ENCODE results near the gene SPNS3.

The SPNS3 gene

GRCh38 chr17:4483012-4483840 lies 49.5 kb downstream of the SPNS3 start:
- H3K36me3 ChIP-seq (ENCODE audit: insufficient read depth, low read length): no peaks in the 10 kb centered on the region
- H3K4me2 ChIP-seq (ENCODE audit: low read length): no peak overlapping the region
- no peaks in the 10 kb centered on the region for H3K4me1 ChIP-seq (ENCODE audit: control insufficient read depth, insufficient read depth, low read length)
- no peak overlapping the region for H3K9ac ChIP-seq (ENCODE audit: low read depth, low read length)
- H3K9me3 ChIP-seq (replicated peaks; ENCODE audit: low read length): no peaks in the 10 kb centered on the region
- no peak overlapping the region for H3K4me3 ChIP-seq (ENCODE audit: low read length)
- peaks cover 47% of the 10 kb centered on the region for H3K27me3 ChIP-seq (ENCODE audit: control insufficient read depth, insufficient read depth, low read length)

- no peak overlapping the region for H3K4me3 ChIP-seq (ENCODE audit: low read length)
- no peaks in the 10 kb centered on the region for H3K36me3 ChIP-seq (ENCODE audit: insufficient read depth, low read length)
- H3K9ac ChIP-seq (ENCODE audit: low read depth, low read length): no peak overlapping the region
- H3K4me1 ChIP-seq (ENCODE audit: control insufficient read depth, insufficient read depth, low read length): no peaks in the 10 kb centered on the region
- H3K4me2 ChIP-seq (ENCODE audit: low read length): no peak overlapping the region
- H3K9me3 ChIP-seq (replicated peaks; ENCODE audit: low read length): no peaks in the 10 kb centered on the region
- H3K27me3 ChIP-seq (ENCODE audit: control insufficient read depth, insufficient read depth, low read length): peaks cover 44% of the 10 kb centered on the region
These were observed 52.2 kb downstream of the SPNS3 start for GRCh38 chr17:4485676-4486646.

- Histone ChIP-seq H3K4me2 (ENCODE audit: low read length) (no peak overlapping the region), H3K4me3 (ENCODE audit: low read length) (no peak overlapping the region), H3K36me3 (ENCODE audit: insufficient read depth, low read length) (no peaks in the 10 kb centered on the region), H3K4me1 (ENCODE audit: control insufficient read depth, insufficient read depth, low read length) (no peaks in the 10 kb centered on the region), H3K9me3 (replicated peaks; ENCODE audit: low read length) (no peaks in the 10 kb centered on the region), H3K9ac (ENCODE audit: low read depth, low read length) (no peak overlapping the region), H3K27me3 (ENCODE audit: control insufficient read depth, insufficient read depth, low read length) (peaks cover 37% of the 10 kb centered on the region)
These were observed 53.6 kb downstream of the SPNS3 start for GRCh38 chr17:4487296-4487695.

- H3K4me2 ChIP-seq (ENCODE audit: low read length): no peak overlapping the region
- H3K4me3 ChIP-seq (ENCODE audit: low read length): no peak overlapping the region
- H3K9me3 ChIP-seq (replicated peaks; ENCODE audit: low read length): no peaks in the 10 kb centered on the region
- H3K36me3 ChIP-seq (ENCODE audit: insufficient read depth, low read length): no peaks in the 10 kb centered on the region
- no peak overlapping the region for H3K9ac ChIP-seq (ENCODE audit: low read depth, low read length)
- no peaks in the 10 kb centered on the region for H3K4me1 ChIP-seq (ENCODE audit: control insufficient read depth, insufficient read depth, low read length)
- peaks cover 30% of the 10 kb centered on the region for H3K27me3 ChIP-seq (ENCODE audit: control insufficient read depth, insufficient read depth, low read length)
These were observed 54.3 kb downstream of the SPNS3 start for GRCh38 chr17:4487820-4488716.

GRCh38 chr17:4488989-4489595 lies 55.4 kb downstream of the SPNS3 start:
- no peak overlapping the region for H3K9ac ChIP-seq (ENCODE audit: low read depth, low read length)
- H3K9me3 ChIP-seq (replicated peaks; ENCODE audit: low read length): no peaks in the 10 kb centered on the region
- H3K4me3 ChIP-seq (ENCODE audit: low read length): no peak overlapping the region
- no peak overlapping the region for H3K4me2 ChIP-seq (ENCODE audit: low read length)
- no peaks in the 10 kb centered on the region for H3K36me3 ChIP-seq (ENCODE audit: insufficient read depth, low read length)
- no peaks in the 10 kb centered on the region for H3K4me1 ChIP-seq (ENCODE audit: control insufficient read depth, insufficient read depth, low read length)
- H3K27me3 ChIP-seq (ENCODE audit: control insufficient read depth, insufficient read depth, low read length): peaks cover 20% of the 10 kb centered on the region

GRCh38 chr17:4490109-4490591 lies 56.4 kb downstream of the SPNS3 start:
- H3K9ac ChIP-seq (ENCODE audit: low read depth, low read length): no peak overlapping the region
- no peaks in the 10 kb centered on the region for H3K9me3 ChIP-seq (replicated peaks; ENCODE audit: low read length)
- H3K4me2 ChIP-seq (ENCODE audit: low read length): no peak overlapping the region
- no peaks in the 10 kb centered on the region for H3K36me3 ChIP-seq (ENCODE audit: insufficient read depth, low read length)
- no peak overlapping the region for H3K4me3 ChIP-seq (ENCODE audit: low read length)
- H3K4me1 ChIP-seq (ENCODE audit: control insufficient read depth, insufficient read depth, low read length): no peaks in the 10 kb centered on the region
- peaks cover 23% of the 10 kb centered on the region for H3K27me3 ChIP-seq (ENCODE audit: control insufficient read depth, insufficient read depth, low read length)

GRCh38 chr17:4490637-4491061 lies 56.9 kb downstream of the SPNS3 start:
- H3K36me3 ChIP-seq (ENCODE audit: insufficient read depth, low read length): no peaks in the 10 kb centered on the region
- H3K4me2 ChIP-seq (ENCODE audit: low read length): no peak overlapping the region
- no peak overlapping the region for H3K9ac ChIP-seq (ENCODE audit: low read depth, low read length)
- no peak overlapping the region for H3K4me3 ChIP-seq (ENCODE audit: low read length)
- H3K4me1 ChIP-seq (ENCODE audit: control insufficient read depth, insufficient read depth, low read length): no peaks in the 10 kb centered on the region
- no peaks in the 10 kb centered on the region for H3K9me3 ChIP-seq (replicated peaks; ENCODE audit: low read length)
- peaks cover 24% of the 10 kb centered on the region for H3K27me3 ChIP-seq (ENCODE audit: control insufficient read depth, insufficient read depth, low read length)

- Histone ChIP-seq H3K27me3 (ENCODE audit: control insufficient read depth, insufficient read depth, low read length) (peaks cover 38% of the 10 kb centered on the region), H3K4me2 (ENCODE audit: low read length) (no peak overlapping the region), H3K4me1 (ENCODE audit: control insufficient read depth, insufficient read depth, low read length) (peaks cover 12% of the 10 kb centered on the region)
These were observed 59.2 kb downstream of the SPNS3 start for GRCh38 chr17:4492721-4493561.

GRCh38 chr17:4497101-4497824 lies 63.5 kb downstream of the SPNS3 start:
- H3K36me3 ChIP-seq (ENCODE audit: insufficient read depth, low read length): no peaks in the 10 kb centered on the region
- peaks cover 59% of the 10 kb centered on the region for H3K27me3 ChIP-seq (ENCODE audit: control insufficient read depth, insufficient read depth, low read length)
- H3K4me3 ChIP-seq (ENCODE audit: low read length): no peak overlapping the region
- H3K4me1 ChIP-seq (ENCODE audit: control insufficient read depth, insufficient read depth, low read length): peaks cover 17% of the 10 kb centered on the region
- H3K4me2 ChIP-seq (ENCODE audit: low read length): peak overlapping the region; percentile 46
- no peak overlapping the region for H3K9ac ChIP-seq (ENCODE audit: low read depth, low read length)
- H3K9me3 ChIP-seq (replicated peaks; ENCODE audit: low read length): no peaks in the 10 kb centered on the region

More at GRCh38 chr17:4492721-4493561, 59.2 kb downstream of the SPNS3 start:
- Histone ChIP-seq H3K36me3 (ENCODE audit: insufficient read depth, low read length) (no peaks in the 10 kb centered on the region), H3K9me3 (replicated peaks; ENCODE audit: low read length) (no peaks in the 10 kb centered on the region), H3K4me3 (ENCODE audit: low read length) (no peak overlapping the region), H3K9ac (ENCODE audit: low read depth, low read length) (no peak overlapping the region)
